Erythroblast (primary cell): ENCODE results near the gene EPHA1.
"Not testable (repeated sequence)": the region's sequence is repeated elsewhere in the genome, so short reads cannot be mapped to it uniquely, and the experiment has no call there.

ENCODE experiments used
- DNase-seq, 2 experiments: peaks; one replicate each; lab custom pipeline; 2025; lab: John Stamatoyannopoulos, UW
- GATA1 ChIP-seq: IDR thresholded peaks from 2 replicates; pipeline ENCODE4 v1.6.1; 2011; ENCODE audit warnings: low read depth, mild to moderate bottlenecking, control low read depth, low read length, moderate library complexity
- POLR2A ChIP-seq: IDR thresholded peaks from 2 replicates; pipeline ENCODE4 v1.6.1; 2011; ENCODE audit warnings: mild to moderate bottlenecking, low read length

EPHA1 gene

GRCh38 chr7:143443153-143443552, 34.5 kb upstream of the EPHA1 start, which contains the start of gene TAS2R60:
TSS of gene TAS2R60 (plus strand) at chr7:143443453. CDS start at chr7:143443453, 0 bp downstream.
- DNase-seq: no peak
- no peak for TF ChIP-seq GATA1
- TF ChIP-seq POLR2A: no peak

DNA sequence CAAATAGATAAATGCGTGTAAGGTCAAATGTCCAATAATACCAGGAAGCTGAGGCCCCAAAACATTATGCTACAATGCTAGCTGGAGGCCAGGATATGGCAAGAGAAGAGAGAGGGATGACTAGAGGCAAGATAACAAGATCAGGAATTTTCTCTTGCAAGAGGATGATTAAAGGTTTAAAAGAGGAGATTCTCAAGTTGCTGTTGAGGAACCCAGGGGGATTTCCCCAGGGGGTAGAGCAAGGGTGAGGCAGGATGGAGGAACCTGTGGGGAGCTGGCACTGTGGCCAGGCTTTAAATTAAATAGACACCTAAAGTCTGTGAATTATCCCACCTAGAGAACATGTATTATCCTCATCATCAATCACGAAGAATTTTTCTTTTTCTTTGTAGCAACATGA, 31.2 kb upstream of the EPHA1 start:
- TF ChIP-seq GATA1 (no peak), POLR2A (no peak)
- DNase-seq: no peak

- no peak for TF ChIP-seq POLR2A
- no peak for TF ChIP-seq GATA1
- DNase-seq: no peak
These were observed 28.9 kb upstream of the EPHA1 start for GRCh38 chr7:143437578-143437977.

DNA sequence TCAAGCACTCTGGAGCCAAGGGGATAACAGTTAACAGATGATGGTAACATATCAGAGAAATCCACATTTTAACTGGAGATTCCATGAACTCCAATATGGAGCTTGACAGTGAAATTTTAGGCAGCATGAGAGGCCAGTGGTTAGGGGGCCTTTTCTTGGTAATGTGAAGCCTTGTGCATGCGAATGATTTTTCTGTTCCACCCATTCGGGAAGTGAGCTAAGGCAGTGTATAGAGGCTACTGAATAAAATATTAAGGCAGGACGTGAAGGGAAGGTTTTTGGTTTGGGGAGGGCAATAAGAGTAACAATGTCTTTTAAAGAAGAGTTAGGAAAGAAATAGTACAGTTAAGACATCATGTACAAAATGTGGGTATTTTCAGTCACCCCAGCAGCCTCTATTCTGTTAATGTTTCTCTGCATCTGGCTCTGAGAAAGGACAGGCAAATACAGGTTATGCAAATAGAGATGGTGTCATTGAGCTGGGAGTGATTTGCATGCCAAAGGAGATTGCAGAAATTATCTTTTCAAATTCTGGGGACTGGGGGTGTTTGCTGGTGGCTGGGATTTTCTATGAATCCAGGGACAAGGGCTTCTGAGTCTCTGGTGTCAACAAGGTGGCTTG, 27.8 kb upstream of the EPHA1 start:
- no peak for DNase-seq

DNA sequence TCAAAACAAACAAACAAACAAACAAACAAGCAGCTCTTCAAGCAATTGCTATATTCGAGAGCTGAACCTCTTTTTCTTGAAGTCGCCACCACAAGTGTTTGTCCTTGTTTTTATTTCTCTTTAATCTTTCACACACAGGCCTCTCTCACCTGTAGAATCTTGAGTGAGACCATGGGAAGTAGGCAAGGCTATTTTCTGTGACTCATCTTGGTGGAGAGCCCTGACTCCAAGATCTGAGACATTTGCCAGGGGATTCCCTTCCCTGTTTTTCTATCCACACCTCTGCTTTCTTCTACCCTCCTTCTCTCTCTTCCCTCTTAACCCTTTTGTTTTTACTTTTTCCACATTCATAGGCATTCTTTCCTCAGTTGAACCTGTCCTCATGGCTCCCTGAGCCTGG, 26.6 kb upstream of the EPHA1 start:
- no peak for DNase-seq
- TF ChIP-seq POLR2A (no peak), GATA1 (no peak)

More for the DNA sequence above, 27.8 kb upstream of the EPHA1 start:
- TF ChIP-seq GATA1 (no peak), POLR2A (no peak)

- no peak for DNase-seq
- TF ChIP-seq POLR2A: no peak
- no peak for TF ChIP-seq GATA1
These were observed 26.0 kb upstream of the EPHA1 start for GRCh38 chr7:143434660-143435059.

DNA sequence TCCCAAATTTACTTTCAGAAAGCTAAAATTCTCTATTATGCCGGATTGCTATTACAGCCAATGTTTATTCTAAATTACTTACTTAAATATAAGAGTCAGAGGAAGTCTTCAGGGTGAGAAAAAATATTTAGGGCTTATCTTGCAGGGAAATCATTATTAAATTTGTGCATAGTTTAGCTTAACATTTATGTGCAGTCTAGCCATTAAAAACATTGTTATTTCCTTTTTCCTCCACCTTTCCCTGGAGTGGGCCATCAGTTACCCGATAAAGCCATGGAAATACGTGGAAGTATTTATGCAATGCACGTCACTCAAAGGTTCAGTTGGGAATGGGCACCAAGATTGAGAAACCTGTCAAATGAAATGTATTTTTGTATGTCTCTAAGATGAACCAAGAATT, 25.1 kb upstream of the EPHA1 start:
- no peak for DNase-seq
- no peak for TF ChIP-seq GATA1
- no peak for TF ChIP-seq POLR2A

- DNase-seq: no peak
- TF ChIP-seq GATA1 (no peak), POLR2A (no peak)
These were observed 22.5 kb upstream of the EPHA1 start for GRCh38 chr7:143431109-143431508.

GRCh38 chr7:143429770-143430698, 21.4 kb upstream of the EPHA1 start:
- no peak for DNase-seq
- TF ChIP-seq GATA1 (no peak), POLR2A (no peak)

- TF ChIP-seq GATA1: no peak
- TF ChIP-seq POLR2A: no peak
These were observed 18.0 kb upstream of the EPHA1 start for GRCh38 chr7:143426479-143427142.

GRCh38 chr7:143424476-143424875, 15.8 kb upstream of the EPHA1 start:
- DNase-seq: not testable (repeated sequence)

More at GRCh38 chr7:143426479-143427142, 18.0 kb upstream of the EPHA1 start:
- DNase-seq: no peak

DNA sequence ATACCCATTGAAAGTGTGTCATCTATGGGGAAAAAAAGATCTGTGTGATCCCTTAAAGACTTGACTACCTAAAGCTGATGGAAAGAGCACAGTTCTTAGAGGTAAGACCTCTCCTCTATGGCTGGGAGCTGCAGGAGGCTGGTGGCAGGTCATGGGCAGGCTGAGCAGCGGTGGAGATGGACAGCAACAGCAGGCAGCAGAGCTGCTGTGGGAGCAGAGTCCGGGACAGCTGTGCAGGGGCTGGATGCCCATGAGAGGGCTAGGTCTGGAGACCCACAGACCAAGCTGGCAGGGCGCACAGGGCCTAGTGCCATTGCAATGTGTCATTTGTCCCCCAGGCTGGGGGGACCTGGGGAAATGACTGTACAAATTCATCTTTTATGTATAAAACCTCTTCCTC, 13.4 kb upstream of the EPHA1 start:
- DNase-seq: no peak
- TF ChIP-seq POLR2A: no peak

GRCh38 chr7:143420624-143421023, 12.0 kb upstream of the EPHA1 start:
- not testable (repeated sequence) for DNase-seq

GRCh38 chr7:143419880-143420279, 11.2 kb upstream of the EPHA1 start:
- DNase-seq: no peak
- no peak for TF ChIP-seq POLR2A
- TF ChIP-seq GATA1: no peak
